OCI-LY1 (cell line): ENCODE data around the gene FOXO3.

Experiments
- H2AFZ ChIP-seq: fragments of 200-600 bp; sonication (generic), shearing (Covaris generic); 2 replicates; pipeline ENCODE4 v1.6.0; 2014; ENCODE audit warnings: antibody characterized with exemption, mild to moderate bottlenecking, low read length
- H3F3A ChIP-seq: fragments of 200-600 bp; sonication (generic), shearing (Covaris generic); 2 replicates; pipeline ENCODE4 v1.6.0; 2014; ENCODE audit warnings: mild to moderate bottlenecking, antibody characterized with exemption, low read length, moderate library complexity; ENCODE audit not compliant: insufficient read depth
- H3K27ac ChIP-seq: fragments of 200-600 bp; sonication (generic); 2 replicates; pipeline ENCODE4 v1.5.1; 2014; ENCODE audit warnings: low read length, mixed run types, mild to moderate bottlenecking, low read depth; ENCODE audit not compliant: poor library complexity, severe bottlenecking
- H3K27me3 ChIP-seq: fragments of 200-600 bp; sonication (generic); 2 replicates; pipeline ENCODE4 v1.6.0; 2014; ENCODE audit warnings: antibody characterized with exemption, mild to moderate bottlenecking, low read length, moderate library complexity; ENCODE audit not compliant: insufficient read depth
- H3K36me3 ChIP-seq: fragments of 200-600 bp; sonication (generic); 2 replicates; pipeline ENCODE4 v1.6.1; 2014; ENCODE audit warnings: mild to moderate bottlenecking, antibody characterized with exemption, low read length, moderate library complexity, mixed read lengths; ENCODE audit not compliant: insufficient read depth
- H3K4me1 ChIP-seq: fragments of 200-600 bp; sonication (generic); 2 replicates; pipeline ENCODE4 v1.5.1; 2014; ENCODE audit warnings: mild to moderate bottlenecking, low read length, moderate library complexity; ENCODE audit not compliant: insufficient read depth, severe bottlenecking
- H3K4me2 ChIP-seq: fragments of 200-600 bp; sonication (generic), shearing (Covaris generic); 2 replicates; pipeline ENCODE4 v1.6.1; 2014; ENCODE audit warnings: low read length
- H3K4me3 ChIP-seq: fragments of 200-600 bp; sonication (generic); 2 replicates; pipeline ENCODE4 v1.5.1; 2014; ENCODE audit warnings: low read length, low read depth, mild to moderate bottlenecking, mixed read lengths; ENCODE audit not compliant: poor library complexity, severe bottlenecking
- H3K79me2 ChIP-seq: fragments of 200-600 bp; shearing (Covaris generic); 2 replicates; pipeline ENCODE4 v1.6.1; 2016; ENCODE audit warnings: mixed run types, low read length, mixed read lengths; ENCODE audit not compliant: insufficient read depth
- H3K9ac ChIP-seq: fragments of 200-600 bp; sonication (generic), shearing (Covaris generic); 2 replicates; pipeline ENCODE4 v1.6.1; 2014; ENCODE audit warnings: mild to moderate bottlenecking, low read length, mixed read lengths
- H3K9me2 ChIP-seq: fragments of 200-600 bp; sonication (generic), shearing (Covaris generic); 2 replicates; pipeline ENCODE4 v1.6.1; 2014; ENCODE audit warnings: low read depth, mild to moderate bottlenecking, low read length, mixed read lengths
- H3K9me3 ChIP-seq: fragments of 200-600 bp; shearing (Covaris generic); 2 replicates; pipeline ENCODE4 v1.6.1; 2014; ENCODE audit warnings: low read length, mixed read lengths
- H4K20me1 ChIP-seq: fragments of 200-600 bp; sonication (generic), shearing (Covaris generic); 2 replicates; pipeline ENCODE4 v1.6.0; 2016; ENCODE audit warnings: mild to moderate bottlenecking, low read length; ENCODE audit not compliant: insufficient read depth
- EZH2 ChIP-seq: fragments of 200-600 bp; sonication (generic), shearing (Covaris generic); IDR thresholded peaks from 2 replicates; pipeline ENCODE4 v1.8.0; 2017; ENCODE audit warnings: borderline replicate concordance, mixed run types, mild to moderate bottlenecking, antibody characterized with exemption, low read length, moderate library complexity, mixed read lengths
- TF ChIP-seq, protein P1 (sequence below): fragments of 200-600 bp; sonication (generic), shearing (Covaris generic); IDR thresholded peaks from 2 replicates; pipeline ENCODE4 v1.5.1; 2017; ENCODE audit warnings: mild to moderate bottlenecking, antibody characterized with exemption, low read length, moderate library complexity, mixed read lengths

FOXO3 gene

DNA sequence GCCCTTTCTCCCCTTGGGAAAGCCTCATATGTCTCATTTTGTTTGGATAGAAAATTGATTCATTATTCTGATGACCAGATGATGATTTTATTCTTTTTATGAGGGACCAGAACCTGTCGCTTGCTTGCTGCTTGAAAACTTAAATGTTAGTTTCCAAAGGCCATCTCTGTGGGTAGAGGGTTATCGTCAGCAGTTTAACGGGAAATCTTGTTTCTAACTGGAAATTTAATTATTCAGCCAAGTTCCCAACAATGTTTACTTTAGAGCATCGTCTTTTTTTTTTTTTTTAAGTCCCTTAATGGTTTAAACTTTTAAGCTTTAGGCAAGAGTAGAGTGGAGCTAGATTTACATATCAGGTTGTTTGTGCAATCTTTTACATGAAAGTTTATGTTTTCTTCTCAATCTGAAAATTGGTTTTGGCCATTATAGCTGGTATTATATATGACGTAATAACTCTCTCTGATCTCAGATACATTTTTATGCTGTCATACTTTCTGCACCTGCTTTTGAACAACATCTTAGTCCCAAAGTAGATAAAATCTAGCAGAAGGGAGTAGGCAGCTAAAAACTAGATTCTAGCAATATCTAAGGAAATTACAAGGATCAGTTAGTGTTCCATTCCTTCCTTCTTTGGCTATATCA is 93.9 kb downstream of the FOXO3 start:
- Histone ChIP-seq H3K27me3 (no peaks in the 10 kb centered on the region), H3F3A (no peaks in the 10 kb centered on the region), H3K36me3 (no peaks in the 10 kb centered on the region), H4K20me1 (no peaks in the 10 kb centered on the region), H2AFZ (no peak overlapping the region), H3K4me3 (no peak overlapping the region), H3K9me2 (no peaks in the 10 kb centered on the region), H3K27ac (no peak overlapping the region), H3K9ac (no peak overlapping the region), H3K79me2 (no peaks in the 10 kb centered on the region), H3K4me1 (peaks cover 7% of the 10 kb centered on the region), H3K4me2 (no peak overlapping the region), H3K9me3 (no peaks in the 10 kb centered on the region)
- TF ChIP-seq, protein P1, sequence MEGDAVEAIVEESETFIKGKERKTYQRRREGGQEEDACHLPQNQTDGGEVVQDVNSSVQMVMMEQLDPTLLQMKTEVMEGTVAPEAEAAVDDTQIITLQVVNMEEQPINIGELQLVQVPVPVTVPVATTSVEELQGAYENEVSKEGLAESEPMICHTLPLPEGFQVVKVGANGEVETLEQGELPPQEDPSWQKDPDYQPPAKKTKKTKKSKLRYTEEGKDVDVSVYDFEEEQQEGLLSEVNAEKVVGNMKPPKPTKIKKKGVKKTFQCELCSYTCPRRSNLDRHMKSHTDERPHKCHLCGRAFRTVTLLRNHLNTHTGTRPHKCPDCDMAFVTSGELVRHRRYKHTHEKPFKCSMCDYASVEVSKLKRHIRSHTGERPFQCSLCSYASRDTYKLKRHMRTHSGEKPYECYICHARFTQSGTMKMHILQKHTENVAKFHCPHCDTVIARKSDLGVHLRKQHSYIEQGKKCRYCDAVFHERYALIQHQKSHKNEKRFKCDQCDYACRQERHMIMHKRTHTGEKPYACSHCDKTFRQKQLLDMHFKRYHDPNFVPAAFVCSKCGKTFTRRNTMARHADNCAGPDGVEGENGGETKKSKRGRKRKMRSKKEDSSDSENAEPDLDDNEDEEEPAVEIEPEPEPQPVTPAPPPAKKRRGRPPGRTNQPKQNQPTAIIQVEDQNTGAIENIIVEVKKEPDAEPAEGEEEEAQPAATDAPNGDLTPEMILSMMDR, result no peak
- no peak for TF ChIP-seq EZH2

DNA sequence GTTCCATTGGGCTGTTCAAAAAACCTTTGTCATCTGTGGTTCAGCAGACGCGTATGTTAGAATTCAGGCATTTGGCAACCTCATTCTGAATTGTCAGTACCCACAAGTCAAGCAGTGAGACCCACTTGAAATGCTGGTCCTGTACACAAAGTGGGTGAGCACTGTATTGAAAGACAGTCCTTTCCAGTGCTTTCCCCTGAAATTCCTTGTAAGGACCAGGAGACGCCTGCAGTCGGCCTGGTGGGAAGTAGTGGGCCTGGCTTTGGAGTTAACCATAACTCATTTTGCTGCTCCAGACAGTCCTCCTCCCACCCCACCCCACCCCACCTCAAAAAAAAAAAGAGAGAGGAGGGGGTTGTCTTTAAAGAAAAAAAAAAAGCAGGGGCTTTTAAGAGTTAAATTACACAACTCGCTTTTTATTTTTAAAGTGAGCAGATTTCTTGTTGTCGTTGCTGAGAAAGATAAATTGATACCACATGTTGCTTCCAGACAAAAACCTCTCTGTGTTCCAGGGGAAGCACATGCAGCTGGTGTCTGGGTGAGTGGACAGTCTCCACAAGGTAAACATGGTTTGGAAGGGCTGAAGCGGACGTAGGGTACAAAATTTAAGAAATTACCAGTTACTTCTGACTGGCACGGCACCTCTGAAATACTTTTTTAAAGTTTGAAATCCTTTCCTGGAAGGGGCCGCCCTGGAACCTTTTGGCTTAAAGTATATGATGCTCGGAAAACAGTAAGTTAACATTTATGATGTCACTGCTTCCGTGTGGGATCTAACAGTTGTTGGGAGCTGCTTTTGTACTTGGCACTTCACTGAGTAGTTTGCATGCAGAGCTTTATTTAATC is 95.3 kb downstream of the FOXO3 start:
- H3K27me3 ChIP-seq, result no peaks in the 10 kb centered on the region
- no peaks in the 10 kb centered on the region for H3F3A ChIP-seq
- no peaks in the 10 kb centered on the region for H3K4me1 ChIP-seq
- H2AFZ ChIP-seq, result no peak overlapping the region
- H3K9me2 ChIP-seq, result no peaks in the 10 kb centered on the region
- H3K4me3 ChIP-seq, result no peak overlapping the region
- no peak for TF ChIP-seq EZH2
- TF ChIP-seq, protein P1, result no peak
- no peak overlapping the region for H3K4me2 ChIP-seq
- H3K36me3 ChIP-seq, result no peaks in the 10 kb centered on the region
- no peaks in the 10 kb centered on the region for H4K20me1 ChIP-seq
- H3K9me3 ChIP-seq, result no peaks in the 10 kb centered on the region
- H3K79me2 ChIP-seq, result no peaks in the 10 kb centered on the region
- H3K9ac ChIP-seq, result no peak overlapping the region
- no peak overlapping the region for H3K27ac ChIP-seq

DNA sequence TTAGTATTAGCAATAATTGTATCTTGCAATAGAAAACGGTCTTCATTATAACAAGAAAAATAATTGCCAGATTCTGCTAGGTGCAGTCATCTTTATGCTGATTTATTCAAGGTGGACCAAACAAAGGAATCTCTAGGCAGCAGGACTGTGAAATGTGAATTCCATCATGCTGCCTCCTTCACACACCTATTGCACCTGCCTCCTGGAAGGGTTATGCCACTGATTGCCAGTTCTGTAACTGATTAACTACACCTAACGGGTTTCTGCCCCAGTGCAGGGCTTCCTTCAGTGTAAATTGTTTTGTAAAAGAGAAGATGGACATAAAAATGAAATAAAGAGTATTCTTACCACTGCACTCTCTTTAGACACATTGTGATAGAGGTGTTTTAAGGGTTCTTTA is 96.1 kb downstream of the FOXO3 start:
- no peaks in the 10 kb centered on the region for H3K27me3 ChIP-seq
- H3K36me3 ChIP-seq, result no peaks in the 10 kb centered on the region
- no peaks in the 10 kb centered on the region for H3K9me2 ChIP-seq
- H3K4me3 ChIP-seq, result no peak overlapping the region
- no peaks in the 10 kb centered on the region for H3K4me1 ChIP-seq
- TF ChIP-seq EZH2, result no peak
- TF ChIP-seq, protein P1, result no peak
- no peak overlapping the region for H3K4me2 ChIP-seq
- H3K9me3 ChIP-seq, result no peaks in the 10 kb centered on the region
- H3F3A ChIP-seq, result no peaks in the 10 kb centered on the region
- H3K9ac ChIP-seq, result no peak overlapping the region
- H2AFZ ChIP-seq, result no peak overlapping the region
- H3K79me2 ChIP-seq, result no peaks in the 10 kb centered on the region
- H3K27ac ChIP-seq, result no peak overlapping the region
- H4K20me1 ChIP-seq, result no peaks in the 10 kb centered on the region
